Measurements from ENCODE around the gene NPAS3. TPM values are rescaled to one million over a fixed set of nuclear protein-coding genes. Genes with fewer than 3 reads are reported as not detected.

The NPAS3 gene
- total and polyA plus RNA-seq, 2 donors (not counting 3 experiments of a cell fraction or from before 2014, with no cell fraction given), result 0.10 to 0.13 TPM

DNA sequence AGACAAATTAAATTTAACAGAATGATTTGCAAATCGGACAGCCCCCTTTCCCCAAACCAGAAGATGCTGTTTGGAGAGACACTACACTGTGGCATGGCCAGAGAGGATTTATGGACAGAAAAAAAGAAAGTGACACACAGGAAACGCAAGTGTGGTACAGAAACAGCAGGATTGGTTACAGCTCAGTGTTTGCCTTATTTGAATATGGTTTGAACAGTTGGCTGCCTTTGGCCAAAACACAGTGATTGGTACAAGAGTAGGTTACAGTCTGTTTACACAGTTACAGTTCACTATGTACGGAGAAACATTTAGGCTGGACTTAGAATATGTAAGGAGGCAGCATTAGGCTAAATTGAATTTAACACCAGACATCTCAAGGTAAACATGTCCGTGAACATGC lies 335.3 kb downstream of the NPAS3 start:
- FAIRE-seq, result no peak

More for the DNA sequence above, 335.3 kb downstream of the NPAS3 start:
- Histone ChIP-seq H3K4me1 (ENCODE audit: control insufficient read depth, extremely low read depth, insufficient read depth, low read length) (no peaks in the 10 kb centered on the region), H3K27me3 (ENCODE audit: control insufficient read depth in 2 of 2, insufficient read depth in 2 of 2, low read length in 2 of 2) (no peaks in the 10 kb centered on the region), H3K9ac (replicated peaks; ENCODE audit: extremely low read depth, insufficient read depth, low read length) (no peak overlapping the region), H3K9me3 (replicated peaks; ENCODE audit: control insufficient read depth, insufficient read depth, low read length) (no peaks in the 10 kb centered on the region), H3K4me2 (ENCODE audit: insufficient read depth, low read length) (no peak overlapping the region), H2AFZ (ENCODE audit: low read depth, low read length) (no peak overlapping the region), H3K27ac (ENCODE audit: insufficient read depth, low read depth, low read length) (no peak overlapping the region), H3K4me3 (replicated peaks in 1 of 3; ENCODE audit: insufficient read depth in 1 of 3, low read depth in 1 of 3, low read length in 3 of 3) (no peak overlapping the region), H3K79me2 (ENCODE audit: control insufficient read depth, insufficient read depth, low read length) (no peaks in the 10 kb centered on the region), H3K36me3 (ENCODE audit: control insufficient read depth in 2 of 2, extremely low read depth in 1 of 2, insufficient read depth in 2 of 2, low read length in 2 of 2) (no peaks in the 10 kb centered on the region), H3K9me1 (replicated peaks; ENCODE audit: control insufficient read depth, extremely low read depth, insufficient read depth, low read length) (no peaks in the 10 kb centered on the region), H4K20me1 (replicated peaks; ENCODE audit: control insufficient read depth, extremely low read depth, insufficient read depth, low read length) (no peaks in the 10 kb centered on the region)
- dilution Hi-C loops (cut with MboI; ENCODE audit: extremely low pct_ligation_motif_present, low sequenced_read_pairs) (no loop called here), intact Hi-C loops (cut with micrococcal nuclease) (no loop called here)
- BruUV-seq (replicated peaks), result no TSS peak
- DNase-seq (ENCODE audit: low read depth, low spot score), result no peak
- no peak for TF ChIP-seq JUN (IDR thresholded peaks at IDR 0.05; ENCODE audit: borderline replicate concordance, insufficient read depth, insufficient read length, low read depth)
- TF ChIP-seq, protein P1, sequence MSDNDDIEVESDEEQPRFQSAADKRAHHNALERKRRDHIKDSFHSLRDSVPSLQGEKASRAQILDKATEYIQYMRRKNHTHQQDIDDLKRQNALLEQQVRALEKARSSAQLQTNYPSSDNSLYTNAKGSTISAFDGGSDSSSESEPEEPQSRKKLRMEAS (IDR thresholded peaks at IDR 0.05; ENCODE audit: insufficient read depth, insufficient read length), result no peak
- no peak for TF ChIP-seq POLR2AphosphoS5 (IDR thresholded peaks at IDR 0.05; ENCODE audit: insufficient read depth, low read depth, low read length)
- TF ChIP-seq FOS (IDR thresholded peaks at IDR 0.05; ENCODE audit: borderline replicate concordance, insufficient read depth, low read length), result no peak
- no peak for TF ChIP-seq POLR2A (IDR thresholded peaks at IDR 0.05; ENCODE audit: low read depth, low read length)
- no peak for TF ChIP-seq MYC (IDR thresholded peaks at IDR 0.05; ENCODE audit: low read depth, low read length)
- no peak for TF ChIP-seq EZH2 (IDR thresholded peaks at IDR 0.05; ENCODE audit: borderline replicate concordance, low read depth, low read length, severe bottlenecking)
- no peak for TF ChIP-seq GATA2 (IDR thresholded peaks at IDR 0.05; ENCODE audit: insufficient read depth, insufficient read length, low read depth, low read length)
- TF ChIP-seq, protein P2, sequence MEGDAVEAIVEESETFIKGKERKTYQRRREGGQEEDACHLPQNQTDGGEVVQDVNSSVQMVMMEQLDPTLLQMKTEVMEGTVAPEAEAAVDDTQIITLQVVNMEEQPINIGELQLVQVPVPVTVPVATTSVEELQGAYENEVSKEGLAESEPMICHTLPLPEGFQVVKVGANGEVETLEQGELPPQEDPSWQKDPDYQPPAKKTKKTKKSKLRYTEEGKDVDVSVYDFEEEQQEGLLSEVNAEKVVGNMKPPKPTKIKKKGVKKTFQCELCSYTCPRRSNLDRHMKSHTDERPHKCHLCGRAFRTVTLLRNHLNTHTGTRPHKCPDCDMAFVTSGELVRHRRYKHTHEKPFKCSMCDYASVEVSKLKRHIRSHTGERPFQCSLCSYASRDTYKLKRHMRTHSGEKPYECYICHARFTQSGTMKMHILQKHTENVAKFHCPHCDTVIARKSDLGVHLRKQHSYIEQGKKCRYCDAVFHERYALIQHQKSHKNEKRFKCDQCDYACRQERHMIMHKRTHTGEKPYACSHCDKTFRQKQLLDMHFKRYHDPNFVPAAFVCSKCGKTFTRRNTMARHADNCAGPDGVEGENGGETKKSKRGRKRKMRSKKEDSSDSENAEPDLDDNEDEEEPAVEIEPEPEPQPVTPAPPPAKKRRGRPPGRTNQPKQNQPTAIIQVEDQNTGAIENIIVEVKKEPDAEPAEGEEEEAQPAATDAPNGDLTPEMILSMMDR (IDR thresholded peaks at IDR 0.05; ENCODE audit: extremely low read depth in 1 of 2, insufficient read depth in 1 of 2, low read depth in 1 of 2, low read length in 2 of 2), result no peak
- ChIA-PET CTCF (no interaction called here), POLR2A (no interaction called here)

All from endothelial cell of umbilical vein (primary cell).